ENCODE data around the gene SGO2.
"Not testable (repeated sequence)": the region's sequence is repeated elsewhere in the genome, so short reads cannot be mapped to it uniquely, and the experiment has no call there.

Gene SGO2

DNA sequence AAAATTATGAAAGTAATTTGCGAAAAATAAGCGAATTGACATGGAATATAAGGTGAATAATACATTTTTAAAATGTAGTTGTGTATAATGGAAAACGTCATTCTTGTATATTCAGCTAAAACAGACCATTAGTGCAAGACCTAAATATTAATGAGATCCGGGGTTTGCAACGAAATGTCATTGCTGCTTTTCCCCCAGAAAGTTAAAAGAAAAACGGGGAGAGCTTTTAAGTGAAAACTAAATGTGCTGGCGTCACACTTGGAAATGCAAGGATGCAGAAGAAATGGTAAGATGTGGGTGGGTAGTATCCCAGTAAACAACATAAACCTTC is 491 bp upstream of the SGO2 start:
- DNase-seq = no peak

DNA sequence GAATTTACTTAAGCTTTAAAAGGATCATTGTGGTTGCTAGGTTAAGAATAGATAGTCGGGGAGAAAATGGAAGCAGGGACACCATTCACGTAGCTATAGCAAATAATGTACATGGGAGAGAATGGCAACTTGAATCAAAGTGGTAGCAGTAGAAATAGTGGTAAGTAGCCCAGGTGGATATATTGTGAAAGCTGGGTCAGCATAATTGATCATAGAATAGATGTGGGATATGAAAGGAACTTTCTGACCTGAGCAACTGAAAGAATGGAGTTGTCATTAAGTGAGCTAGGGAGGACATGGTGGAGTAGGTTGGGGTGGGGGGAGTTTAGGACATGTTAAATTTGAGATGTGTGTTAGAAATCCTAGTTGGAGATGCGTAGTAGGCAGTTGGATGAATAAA is 2.2 kb downstream of the SGO2 start:
- DNase-seq = no peak

DNA sequence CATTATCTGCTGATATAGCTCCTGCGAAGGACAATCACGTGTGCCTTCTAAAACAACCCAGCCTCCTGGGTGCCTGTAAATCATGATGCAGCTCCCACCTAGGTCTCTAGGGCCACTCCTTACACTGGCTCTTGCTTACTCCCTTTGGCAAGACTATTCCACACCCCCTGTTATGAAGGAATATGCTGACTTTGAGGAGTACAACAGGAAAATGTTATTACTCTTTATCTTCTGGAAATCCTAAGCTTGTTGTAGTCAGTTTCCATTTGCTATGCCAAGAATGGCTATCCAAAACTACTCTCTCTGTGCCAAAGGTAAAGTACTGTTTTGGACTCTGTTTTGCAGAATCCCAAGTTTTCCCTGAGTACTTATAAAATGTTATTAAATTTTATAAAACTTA is 7.7 kb downstream of the SGO2 start:
- no peak for DNase-seq

DNA sequence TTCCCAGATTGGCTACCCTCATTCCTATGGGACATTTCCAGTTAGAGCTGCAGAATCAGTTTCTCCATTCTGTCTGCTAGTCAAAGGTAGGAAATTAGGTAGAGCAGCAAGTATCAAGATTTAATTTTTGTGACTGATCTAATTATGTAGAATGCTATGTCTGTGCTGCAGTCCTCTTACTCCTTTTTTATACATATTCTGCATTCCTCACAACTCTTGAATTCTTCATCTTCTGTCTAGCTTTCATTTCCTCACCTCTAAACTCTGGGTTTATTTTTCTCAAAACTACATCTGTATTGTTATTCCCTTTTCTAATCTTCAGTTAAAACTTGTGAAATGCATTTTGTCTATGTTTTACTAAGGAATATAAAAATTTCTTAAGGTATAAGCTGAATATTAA is 8.6 kb downstream of the SGO2 start:
- DNase-seq = no peak

DNA sequence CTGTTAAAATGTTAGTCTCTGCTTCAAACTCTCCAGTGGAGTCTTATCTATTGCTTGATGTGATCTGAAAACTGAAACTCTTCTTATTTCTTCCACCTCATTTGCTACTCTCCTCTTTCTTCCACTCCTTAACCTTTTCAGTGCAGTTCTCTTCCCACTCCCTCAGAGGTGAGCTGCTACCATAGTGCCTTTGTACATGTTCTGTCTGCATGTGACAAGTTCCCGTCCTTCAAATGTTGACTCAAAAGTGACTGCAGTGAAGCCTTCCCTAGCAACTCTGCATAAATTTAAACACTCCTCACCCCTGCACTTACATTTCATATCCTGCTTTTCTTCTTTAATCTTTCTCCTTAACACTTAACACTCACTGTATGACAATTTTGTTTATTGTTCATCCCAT is 12.1 kb downstream of the SGO2 start:
- DNase-seq = no peak

DNA sequence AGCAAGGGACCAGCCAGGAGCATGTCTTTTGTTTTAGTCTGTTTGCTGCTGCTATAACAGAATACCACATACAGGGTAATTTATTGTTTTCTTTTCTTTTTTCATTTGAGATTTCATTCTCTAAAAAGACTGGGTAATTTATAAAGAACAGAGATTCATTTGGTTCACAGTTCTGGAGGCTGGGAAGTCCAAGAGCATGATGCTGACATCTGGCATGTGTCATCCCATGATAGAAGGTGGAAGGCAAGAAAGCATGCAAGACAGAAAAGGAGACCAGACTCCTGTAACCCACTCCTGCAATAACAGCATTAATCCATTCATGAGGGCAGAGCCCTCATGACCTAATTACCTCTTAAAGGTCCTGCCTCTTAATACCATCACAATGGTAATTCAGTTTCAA is 14.8 kb downstream of the SGO2 start:
- DNase-seq = no peak

DNA sequence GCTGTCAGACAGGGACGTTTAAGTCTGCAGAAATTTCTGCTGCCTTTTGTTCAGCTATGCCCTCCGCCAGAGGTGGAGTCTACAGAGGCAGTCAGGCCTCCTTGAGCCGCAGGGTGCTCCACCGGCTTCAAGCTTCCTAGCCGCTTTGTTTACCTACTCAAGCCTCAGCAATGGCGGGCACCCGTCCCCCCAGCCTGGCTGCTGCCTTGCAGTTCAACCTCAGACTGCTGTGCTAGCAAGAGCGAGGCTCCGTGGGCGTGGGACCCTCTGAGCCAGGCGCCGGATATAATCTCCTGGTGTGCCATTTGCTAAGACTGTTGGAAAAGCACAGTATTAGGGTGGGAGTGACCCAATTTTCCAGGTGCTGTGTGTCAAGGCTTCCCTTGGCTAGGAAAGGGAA is 40.6 kb downstream of the SGO2 start:
- not testable (repeated sequence) for DNase-seq

DNA sequence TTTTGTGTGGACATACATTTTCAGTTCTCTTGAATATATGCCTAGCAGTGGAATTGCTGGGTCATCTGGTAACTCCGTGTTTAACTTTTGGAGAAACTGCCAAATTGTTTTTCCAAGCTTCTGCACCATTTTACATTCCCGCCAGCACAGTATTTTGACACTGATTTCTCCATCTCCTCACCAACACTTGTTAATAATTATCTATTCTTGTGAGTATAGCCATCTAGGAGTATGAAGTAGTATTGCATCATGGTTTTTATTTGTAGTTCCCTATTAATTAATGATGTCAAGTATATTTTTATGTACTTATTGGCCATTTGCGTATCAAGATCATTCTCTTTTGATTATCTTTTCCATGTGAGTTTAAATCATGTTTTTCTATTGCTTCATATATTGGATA is 41.9 kb downstream of the SGO2 start:
- DNase-seq = no peak

DNA sequence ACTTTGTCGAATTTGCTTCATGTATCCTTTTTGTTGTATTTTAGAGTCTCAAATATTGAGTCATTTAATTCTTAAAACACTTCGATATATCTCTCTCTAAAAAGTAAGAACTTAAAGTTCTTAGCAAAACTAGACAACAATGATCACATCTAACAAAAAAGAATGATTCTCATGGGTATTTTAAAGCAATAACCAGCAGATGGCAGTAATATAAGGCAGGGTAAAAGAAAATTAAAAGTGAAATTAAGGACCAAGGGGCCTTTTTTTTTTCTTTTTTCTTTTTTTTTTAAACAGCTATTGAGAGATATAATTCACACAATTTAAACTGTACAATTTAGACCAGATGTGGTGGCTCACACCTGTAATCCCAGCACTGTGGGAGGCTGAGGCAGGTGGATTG is 50.0 kb downstream of the SGO2 start:
- no peak for DNase-seq

DNA sequence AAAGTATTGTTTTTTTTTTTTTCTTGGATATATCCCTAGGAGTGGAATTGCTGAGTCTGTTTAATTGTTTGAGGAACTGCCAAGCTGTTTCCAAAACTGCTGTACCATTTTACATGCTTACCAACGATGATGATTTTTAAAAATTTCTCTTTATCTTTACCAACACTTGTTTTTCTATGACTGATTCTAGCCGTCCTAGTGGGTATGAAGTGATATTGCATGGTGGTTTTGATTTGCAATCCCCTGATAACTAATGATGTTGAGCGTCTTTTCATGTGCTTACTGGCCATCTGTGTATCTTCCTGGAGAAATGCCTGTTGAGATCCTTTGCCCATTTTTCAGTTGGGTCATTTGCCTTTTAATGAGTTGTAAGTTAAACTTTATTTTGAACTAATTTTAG is 51.0 kb downstream of the SGO2 start:
- no peak for DNase-seq

DNA sequence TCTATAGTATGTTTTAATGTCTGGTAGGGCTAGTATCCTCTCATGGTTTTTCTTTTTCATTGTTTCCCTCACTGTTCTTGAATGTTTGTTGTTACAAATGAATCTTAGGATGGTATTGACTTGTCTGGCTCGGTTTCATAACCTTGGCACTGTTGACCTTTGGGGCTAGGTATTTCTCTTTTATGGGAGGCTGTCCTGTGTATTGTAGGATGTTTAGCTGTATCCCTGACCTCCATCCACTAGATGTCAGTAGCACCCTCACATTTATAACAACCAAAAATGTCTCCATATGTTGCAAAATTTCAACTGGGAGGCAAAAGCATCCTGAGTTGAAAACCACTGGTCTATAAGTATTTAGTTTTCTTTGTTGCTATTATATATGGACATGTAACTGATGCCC is 52.8 kb downstream of the SGO2 start:
- DNase-seq = no peak

DNA sequence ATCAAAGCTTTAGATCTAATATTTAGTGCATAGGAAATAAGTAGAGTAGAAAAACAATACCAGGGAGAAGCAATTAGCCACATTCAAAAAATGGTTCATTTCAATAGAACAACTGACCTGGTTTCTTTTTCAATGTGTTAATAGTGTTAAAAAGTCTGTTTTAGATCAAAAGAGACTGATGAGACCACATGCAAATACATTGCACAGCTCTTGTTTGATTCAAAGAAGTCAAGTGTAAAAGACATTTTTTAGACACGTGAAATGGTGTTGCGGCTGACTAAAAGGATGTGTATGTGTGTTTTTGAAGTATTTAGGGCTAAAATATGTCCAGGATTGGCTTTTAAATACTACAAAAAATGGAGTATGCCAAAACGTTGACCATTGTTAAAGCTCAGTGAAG is 58.6 kb downstream of the SGO2 start:
- no peak for DNase-seq

DNA sequence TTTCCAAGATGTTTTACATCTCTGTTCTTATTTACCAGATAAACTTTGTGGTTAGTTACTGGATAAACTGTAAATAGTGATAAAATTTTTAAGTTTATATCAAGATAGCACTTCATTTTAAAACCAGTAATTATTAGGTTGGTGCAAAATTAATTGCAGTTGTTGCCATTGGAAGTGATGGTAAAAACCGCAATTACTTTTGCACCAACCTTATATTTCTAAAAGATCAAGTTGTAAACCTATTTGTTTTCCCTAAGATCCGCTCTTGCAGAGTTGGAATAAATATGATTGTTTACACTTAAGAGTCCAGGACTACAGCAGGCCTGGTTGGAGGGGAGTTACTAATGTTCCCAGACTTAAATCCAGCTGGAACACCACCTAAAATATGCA is 59.3 kb downstream of the SGO2 start:
- DNase-seq = no peak

DNA sequence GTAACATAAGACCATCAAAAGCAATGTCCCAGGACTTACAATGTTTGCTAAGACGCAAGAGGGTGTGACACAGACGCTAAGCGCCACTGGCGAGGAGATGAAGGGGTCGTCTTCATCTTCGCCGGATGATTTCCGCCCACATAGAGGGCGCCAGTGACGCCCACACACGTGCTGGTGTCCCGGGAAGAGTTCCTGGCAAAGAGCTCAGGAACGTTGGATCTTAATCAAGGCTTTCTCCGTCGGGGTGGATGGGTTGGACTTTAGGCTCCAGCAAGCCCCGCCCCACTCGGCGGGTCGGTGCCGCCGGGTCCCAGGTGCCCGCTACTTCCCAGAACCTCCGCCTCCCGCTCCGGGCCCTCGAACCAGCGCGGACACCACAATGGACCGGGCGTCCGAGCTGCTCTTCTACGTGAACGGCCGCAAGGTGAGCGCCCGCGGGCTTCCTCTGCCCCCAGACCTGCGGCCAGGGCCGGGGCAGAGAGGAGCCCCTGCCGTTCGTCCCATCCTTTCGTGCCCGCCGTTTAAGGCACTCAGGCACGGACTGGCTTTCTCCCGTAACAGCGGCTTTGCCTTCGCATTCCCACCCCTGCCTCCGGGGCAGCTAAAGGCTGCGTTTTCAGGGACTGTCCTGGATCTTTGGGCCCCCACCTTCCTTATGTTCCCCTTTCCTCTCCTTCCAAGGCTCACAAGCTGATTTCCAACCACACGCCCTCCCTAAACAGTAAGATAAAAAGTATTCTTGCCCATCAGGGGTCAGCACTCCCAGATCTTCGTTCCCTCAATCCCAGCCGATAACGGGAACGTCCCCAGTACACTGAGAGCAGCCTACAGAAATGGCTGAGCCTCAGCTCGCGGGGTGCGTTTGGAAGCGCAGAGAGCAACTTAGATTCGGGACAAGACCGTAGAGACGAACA is 60.0 kb downstream of the SGO2 start, which contains the start of gene AOX1:
TSS of gene AOX1 (plus strand) at position 285 of the 914 bp plus-strand sequence. CDS start at position 380, 95 bp downstream.
- DNase-seq = peak; percentile 13

DNA sequence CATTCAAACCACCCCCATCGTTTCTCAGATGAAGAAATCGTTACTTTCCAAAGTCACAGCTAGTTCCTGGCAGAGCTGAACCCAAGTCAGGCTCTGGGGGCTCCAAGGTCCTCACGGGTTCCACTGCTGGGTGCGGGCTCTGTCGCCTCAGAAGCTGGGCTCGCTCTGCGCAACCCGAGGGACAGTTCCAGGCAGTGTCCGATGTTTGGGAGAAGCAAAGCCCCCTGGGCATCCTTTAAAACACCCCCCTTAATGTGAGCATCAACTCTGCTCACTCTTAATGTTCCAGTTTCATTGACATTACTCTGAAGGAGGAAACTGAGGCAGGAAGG is 60.6 kb downstream of the SGO2 start:
- no peak for DNase-seq

DNA sequence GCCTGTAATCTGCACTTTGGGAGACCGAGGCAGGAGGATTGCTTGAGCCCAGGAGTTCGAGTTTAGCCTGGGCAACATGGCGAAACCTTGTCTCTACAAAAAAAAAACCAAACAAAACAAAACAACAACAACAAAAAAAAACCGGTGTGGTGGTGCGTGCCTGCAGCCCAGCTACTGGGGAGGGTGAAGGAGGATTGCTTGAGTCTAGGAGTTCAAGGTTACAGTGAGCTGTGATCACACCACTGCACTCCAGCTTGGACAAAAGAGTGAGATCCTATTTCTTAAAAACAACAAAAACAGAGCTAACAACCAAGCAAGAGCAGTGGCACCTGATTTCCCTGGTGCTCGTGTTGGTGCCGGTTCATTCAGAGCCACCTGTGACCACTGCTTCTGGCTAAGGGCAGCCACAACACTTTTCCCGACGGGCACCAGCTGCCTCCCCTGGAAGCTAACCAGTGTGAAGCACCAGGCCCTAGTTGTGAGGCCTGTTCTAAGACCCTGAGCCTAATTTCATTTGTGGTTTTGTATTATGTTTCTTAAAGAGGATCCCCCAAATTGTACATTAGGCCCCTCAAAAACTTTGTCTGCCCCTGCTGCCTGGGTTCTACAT is 61.1 kb downstream of the SGO2 start:
- no peak for DNase-seq

DNA sequence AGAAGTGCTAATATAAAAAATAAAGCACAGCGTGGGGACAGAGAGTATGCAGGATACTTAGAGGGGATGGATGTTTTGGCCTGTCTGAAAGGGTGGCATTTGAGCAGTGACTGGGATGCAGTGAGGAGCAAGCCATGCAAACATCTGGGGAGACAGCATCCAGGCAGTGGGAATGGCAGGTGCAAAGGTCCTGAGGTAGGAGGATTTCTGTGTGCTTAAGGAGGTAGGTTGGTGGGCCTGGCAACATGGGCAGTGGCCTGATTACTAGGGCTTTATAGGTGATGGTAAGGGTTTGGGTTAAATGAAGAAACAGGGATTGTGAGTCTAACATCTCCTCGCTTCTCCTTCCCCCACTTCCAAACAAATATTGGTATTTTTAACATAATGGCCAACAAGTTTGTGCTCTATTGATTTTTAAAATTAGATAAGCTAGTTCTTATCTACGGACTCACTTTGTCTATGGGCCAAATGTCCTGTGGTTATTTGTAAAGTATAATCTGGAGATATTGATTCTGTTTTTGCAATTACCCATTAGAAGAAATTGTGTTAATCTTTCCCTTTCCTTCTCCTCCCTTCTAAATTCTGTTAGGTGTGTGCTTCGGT is 62.2 kb downstream of the SGO2 start:
- no peak for DNase-seq

DNA sequence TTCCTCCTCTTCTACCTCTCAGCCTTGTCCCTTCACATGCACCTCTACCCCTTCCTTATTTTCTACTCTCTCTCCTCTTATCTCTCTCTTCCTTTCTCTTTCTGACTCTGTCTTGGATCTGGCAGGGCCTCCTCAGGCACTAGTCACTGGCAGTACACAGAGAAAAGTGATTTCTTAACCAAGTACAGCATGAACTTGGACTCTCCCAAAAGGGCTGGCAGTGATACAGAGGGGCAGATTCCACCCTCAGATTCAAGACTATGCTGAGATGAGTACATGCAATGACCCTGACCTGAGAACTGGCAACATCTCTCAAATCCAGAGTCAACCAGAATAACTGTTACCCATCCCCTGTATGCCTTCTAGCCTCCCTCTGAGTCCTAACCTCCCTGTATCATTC is 64.1 kb downstream of the SGO2 start:
- no peak for DNase-seq

DNA sequence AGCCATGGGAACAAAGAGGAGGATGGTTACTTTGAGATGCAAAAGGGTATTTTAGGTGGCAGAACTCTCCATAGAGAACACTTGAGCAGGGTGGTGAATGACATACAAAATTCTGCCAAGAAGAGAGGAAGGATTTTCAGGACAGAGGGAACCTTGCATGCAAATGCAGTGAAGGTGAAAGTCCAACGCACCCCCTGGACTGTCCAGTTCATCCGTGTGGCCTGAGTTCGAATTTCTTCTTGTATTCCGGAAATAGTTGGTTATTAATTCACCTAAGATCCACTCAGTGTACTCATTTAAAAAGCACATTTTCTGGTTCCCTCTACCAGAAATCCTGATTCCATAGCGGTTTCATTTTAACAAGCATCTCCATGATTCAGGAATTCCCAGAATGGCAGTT is 65.3 kb downstream of the SGO2 start:
- no peak for DNase-seq

DNA sequence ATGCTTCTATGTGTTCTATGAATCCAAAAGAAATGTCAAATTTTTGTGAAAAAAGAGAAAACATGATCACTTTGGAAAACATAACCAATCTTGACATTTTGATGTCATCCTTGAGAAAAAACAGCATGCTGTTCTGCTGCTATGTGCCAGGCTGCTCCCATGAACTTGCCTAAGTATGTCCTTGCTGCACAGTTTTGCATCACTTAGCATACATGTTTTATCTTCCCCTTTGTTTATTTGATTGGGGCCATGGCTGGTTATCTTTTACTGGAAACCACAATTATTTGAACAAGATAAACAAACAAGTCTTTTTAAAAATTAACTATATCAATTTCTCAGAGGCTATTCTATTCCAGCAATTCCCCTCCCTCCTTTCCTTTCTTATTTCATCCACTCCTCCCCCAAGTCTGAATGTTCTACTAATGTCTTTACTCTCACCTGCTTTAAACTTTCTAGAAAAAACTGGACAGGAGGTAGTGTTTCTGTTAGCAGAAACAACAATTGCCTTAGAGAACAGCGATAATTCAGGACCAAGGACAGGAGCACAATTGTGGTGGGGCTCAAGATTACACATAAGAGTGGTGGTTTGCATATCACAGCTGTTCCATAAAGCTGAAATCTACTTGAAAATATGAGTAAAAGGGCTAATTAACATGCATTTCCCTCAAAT is 66.5 kb downstream of the SGO2 start:
- no peak for DNase-seq

DNA sequence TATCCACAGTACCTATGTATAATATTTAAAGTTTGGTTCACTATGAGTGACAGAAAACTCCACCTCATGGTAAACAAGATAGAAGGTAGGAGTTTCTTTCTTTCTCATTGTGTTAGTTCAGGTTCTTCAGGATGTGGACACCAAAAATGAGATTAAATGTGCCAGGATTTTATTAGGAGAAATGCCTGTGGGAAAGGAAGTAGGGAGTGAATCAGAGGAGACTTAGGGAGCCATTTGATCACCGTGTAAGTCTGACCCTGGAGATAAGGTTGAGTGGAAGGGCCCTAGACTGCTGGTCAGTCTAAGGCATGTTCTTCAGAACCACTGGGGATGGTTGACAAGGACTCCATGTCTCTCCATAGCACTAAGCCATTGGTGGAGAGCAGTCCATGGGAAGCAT is 67.9 kb downstream of the SGO2 start:
- DNase-seq = no peak

DNA sequence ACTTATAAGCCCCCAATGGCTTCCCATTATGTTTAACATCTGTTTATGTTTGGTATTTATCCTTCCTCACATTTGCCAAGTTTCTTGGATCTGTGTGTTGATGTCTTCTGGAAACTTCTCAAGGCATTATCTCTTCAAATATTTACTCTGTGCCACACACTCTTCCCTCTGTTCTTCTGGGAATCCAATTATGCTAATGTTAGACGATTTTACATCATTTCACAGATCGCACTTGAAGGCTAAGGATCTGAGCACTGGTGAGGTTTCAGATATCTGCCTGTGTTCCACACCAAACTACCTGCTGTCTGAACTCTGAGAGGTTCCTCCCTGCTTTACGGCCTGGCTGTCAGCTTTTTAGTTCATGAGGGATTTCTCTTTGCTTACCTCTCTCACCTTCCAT is 69.9 kb downstream of the SGO2 start:
- DNase-seq = no peak

DNA sequence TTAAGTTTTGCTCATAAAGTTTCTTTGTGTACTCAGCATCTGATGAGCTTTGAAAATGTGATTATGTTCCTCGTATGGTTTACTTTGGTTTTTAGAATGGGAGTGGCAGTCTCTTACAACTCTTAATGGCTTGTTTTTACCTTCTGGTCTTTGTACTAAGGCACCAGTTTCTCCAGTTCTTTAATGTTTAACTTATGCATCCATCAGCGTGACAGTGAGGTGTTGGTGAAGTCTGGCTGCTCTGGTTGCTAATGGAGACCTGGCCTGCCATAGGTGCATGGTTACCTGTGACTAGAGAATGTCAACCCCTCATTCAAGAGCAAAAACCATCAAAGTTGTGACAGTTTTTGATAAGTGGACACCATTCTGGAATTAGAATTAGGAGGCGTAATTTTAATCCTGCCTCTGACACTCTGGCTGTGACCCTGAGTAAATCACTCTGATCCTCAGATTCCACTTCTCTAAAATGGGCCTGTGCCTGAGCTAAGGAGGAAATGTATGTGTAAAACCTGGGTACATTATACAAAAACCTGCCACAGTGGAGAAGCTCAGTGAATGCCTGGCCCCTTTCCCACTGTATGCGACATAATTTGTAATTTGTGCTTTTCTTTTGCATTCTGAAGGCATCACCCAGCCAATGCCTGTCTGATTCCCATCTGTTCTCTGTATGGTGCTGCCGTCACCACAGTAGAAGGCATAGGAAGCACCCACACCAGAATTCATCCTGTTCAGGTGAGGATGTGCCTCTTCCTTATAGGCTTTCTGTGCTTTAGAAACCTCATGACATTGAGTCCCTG is 71.0 kb downstream of the SGO2 start:
- DNase-seq = no peak

Data from activated gamma-delta T cell treated with Interleukin-2 at 50 U/mL for 16 hours (primary cell).